PC-9 (cell line): ENCODE results near the gene KLHL40. TPM values are rescaled to one million over a fixed set of nuclear protein-coding genes. Genes with fewer than 3 reads are reported as not detected.

Experiments used
- BruUV-seq: library from RNA; stranded (reverse); fragments of 400-500 nt; replicated peaks from 2 replicates; lab custom pipeline; 2021; lab: Mats Ljungman, UMichigan
- CTCF ChIA-PET: fragments of 300-600 bp; sonication (Branson Sonifier 250); formaldehyde crosslinking; loops from one replicate; lab custom pipeline; 2022; ENCODE audit warnings: antibody characterized with exemption; lab: Charles Lee
- POLR2A ChIA-PET: fragments of 300-600 bp; sonication (Branson Sonifier 250); formaldehyde crosslinking; loops from one replicate; lab custom pipeline; 2022; ENCODE audit warnings: antibody characterized with exemption; ENCODE audit not compliant: unreplicated experiment; lab: Charles Lee
- DNase-seq, 2 experiments: peaks; one replicate each; pipeline versions ENCODE4 v3.0.0 to v3.0.0-alpha.2; 2015 to 2022; ENCODE audit warnings: mixed read lengths in 1 of 2
- H2AFZ ChIP-seq: fragments of 200-600 bp; sonication (generic); 2 replicates; pipeline ENCODE4 v1.8.1; 2017; ENCODE audit warnings: antibody characterized with exemption
- H3F3A ChIP-seq: fragments of 200-600 bp; sonication (generic); 2 replicates; pipeline ENCODE4 v1.8.1; 2017; ENCODE audit warnings: antibody characterized with exemption, mild to moderate bottlenecking, low read depth; ENCODE audit not compliant: insufficient read depth
- H3K27ac ChIP-seq: fragments of 200-600 bp; sonication (generic); 2 replicates; pipeline ENCODE4 v1.6.1; 2016; ENCODE audit warnings: mixed run types
- H3K27me3 ChIP-seq: fragments of 200-600 bp; sonication (generic); 2 replicates; pipeline ENCODE4 v1.6.1; 2016; ENCODE audit warnings: low read depth, mixed run types; ENCODE audit not compliant: insufficient read depth
- H3K36me3 ChIP-seq: fragments of 200-600 bp; sonication (generic); 2 replicates; pipeline ENCODE4 v1.6.1; 2016; ENCODE audit warnings: low read depth, mixed run types
- H3K4me1 ChIP-seq: fragments of 200-600 bp; sonication (generic); replicated peaks from 2 replicates; pipeline ENCODE4 v1.6.1; 2016; ENCODE audit warnings: mixed run types; ENCODE audit not compliant: insufficient read depth
- H3K4me2 ChIP-seq: fragments of 200-600 bp; sonication (generic); 2 replicates; pipeline ENCODE4 v1.6.1; 2017; ENCODE audit warnings: mixed run types
- H3K4me3 ChIP-seq: fragments of 200-600 bp; sonication (generic); 2 replicates; pipeline ENCODE4 v1.6.1; 2016; ENCODE audit warnings: mixed run types
- H3K79me2 ChIP-seq: fragments of 200-600 bp; sonication (generic); 2 replicates; pipeline ENCODE4 v1.6.1; 2017; ENCODE audit warnings: low read depth, mixed run types
- H3K9me2 ChIP-seq: fragments of 200-600 bp; sonication (generic); 2 replicates; pipeline ENCODE4 v1.8.1; 2017; ENCODE audit warnings: mild to moderate bottlenecking; ENCODE audit not compliant: insufficient read depth
- H3K9me3 ChIP-seq: fragments of 200-600 bp; sonication (generic); 2 replicates; pipeline ENCODE4 v1.8.1; 2016; ENCODE audit warnings: low read depth; ENCODE audit not compliant: insufficient read depth
- H4K20me1 ChIP-seq: fragments of 200-600 bp; sonication (generic); 2 replicates; pipeline ENCODE4 v1.8.1; 2017; ENCODE audit not compliant: insufficient read depth
- CTCF ChIP-seq: fragments of 200-600 bp; sonication (generic); conservative IDR thresholded peaks from 2 replicates; pipeline ENCODE4 v1.6.1; 2017; ENCODE audit warnings: mixed run types, antibody characterized with exemption, mild to moderate bottlenecking, moderate library complexity
- EZH2 ChIP-seq: fragments of 200-600 bp; sonication (generic); IDR thresholded peaks from 2 replicates; pipeline ENCODE4 v1.8.0; 2017; ENCODE audit warnings: antibody characterized with exemption, low read depth
- intact Hi-C: fragments of 100-400 bp; cut with micrococcal nuclease; formaldehyde crosslinking; loops from one replicate; pipeline ENCODE4 v1.10.0; 2022; ENCODE audit not compliant: unreplicated experiment
- total RNA-seq: library from RNA; stranded (reverse); gene quantifications from 2 replicates; pipeline ENCODE4 v1.2.3, GENCODE V29; 2021

Gene KLHL40
- total RNA-seq, 1 experiment from 2014 or later: not detected

GRCh38 chr3:42707620-42708355, 22.5 kb downstream of the KLHL40 start:
- H3K36me3 ChIP-seq: no peaks in the 10 kb centered on the region
- H3K9me3 ChIP-seq: no peaks in the 10 kb centered on the region
- TF ChIP-seq CTCF (no peak), EZH2 (no peak)
- no peak overlapping the region for H3K27ac ChIP-seq
- CTCF ChIA-PET: no interaction called here
- H4K20me1 ChIP-seq: no peaks in the 10 kb centered on the region
- no peaks in the 10 kb centered on the region for H3F3A ChIP-seq
- no peaks in the 10 kb centered on the region for H3K4me1 ChIP-seq
- no TSS peak for BruUV-seq
- no peak for DNase-seq
- POLR2A ChIA-PET: no interaction called here
- H3K27me3 ChIP-seq: no peaks in the 10 kb centered on the region
- intact Hi-C loops: no loop called here
- H3K9me2 ChIP-seq: no peaks in the 10 kb centered on the region
- no peak overlapping the region for H3K4me3 ChIP-seq
- H3K4me2 ChIP-seq: no peak overlapping the region
- no peaks in the 10 kb centered on the region for H3K79me2 ChIP-seq
- no peak overlapping the region for H2AFZ ChIP-seq

- CTCF ChIA-PET: no interaction called here
- H3K9me2 ChIP-seq: no peaks in the 10 kb centered on the region
Measured at GRCh38 chr3:42708611-42709151, 23.3 kb downstream of the KLHL40 start.

GRCh38 chr3:42709621-42710020, 24.3 kb downstream of the KLHL40 start:
- intact Hi-C loops: no loop called here
- no peaks in the 10 kb centered on the region for H3K4me1 ChIP-seq
- DNase-seq: no peak
- H3K9me2 ChIP-seq: no peaks in the 10 kb centered on the region
- H3K9me3 ChIP-seq: no peaks in the 10 kb centered on the region
- TF ChIP-seq CTCF (no peak), EZH2 (no peak)
- no peak overlapping the region for H3K4me2 ChIP-seq
- no peak overlapping the region for H2AFZ ChIP-seq
- BruUV-seq: no TSS peak
- no peaks in the 10 kb centered on the region for H3F3A ChIP-seq
- no peaks in the 10 kb centered on the region for H3K27me3 ChIP-seq
- ChIA-PET POLR2A (no interaction called here), CTCF (no interaction called here)
- no peak overlapping the region for H3K4me3 ChIP-seq
- H3K27ac ChIP-seq: no peak overlapping the region
- H3K79me2 ChIP-seq: no peaks in the 10 kb centered on the region
- no peaks in the 10 kb centered on the region for H3K36me3 ChIP-seq
- no peaks in the 10 kb centered on the region for H4K20me1 ChIP-seq

More at GRCh38 chr3:42708611-42709151, 23.3 kb downstream of the KLHL40 start:
- Histone ChIP-seq H3K4me3 (no peak overlapping the region), H3K36me3 (no peaks in the 10 kb centered on the region), H3K79me2 (no peaks in the 10 kb centered on the region), H3F3A (no peaks in the 10 kb centered on the region), H3K9me3 (no peaks in the 10 kb centered on the region), H2AFZ (no peak overlapping the region), H3K27me3 (no peaks in the 10 kb centered on the region), H3K27ac (no peak overlapping the region), H3K4me1 (no peaks in the 10 kb centered on the region), H3K4me2 (no peak overlapping the region), H4K20me1 (no peaks in the 10 kb centered on the region)
- TF ChIP-seq EZH2: no peak
- no peak for TF ChIP-seq CTCF
- no peak for DNase-seq
- BruUV-seq: no TSS peak
- POLR2A ChIA-PET: interaction anchor here (0.6 kb wide), 1 partner anchor 1977 kb away, joined by 3 read pairs; no protein-coding TSS in a partner anchor
- intact Hi-C loops: no loop called here
